H1 (cell line): ENCODE measurements around the gene DEPP1. TPM values are rescaled to one million over a fixed set of nuclear protein-coding genes. Genes with fewer than 3 reads are reported as not detected.
A peak's percentile ranks its signal among the peaks of the same experiment; 100 is the strongest.

ENCODE experiments used
- HDAC6 ChIP-seq: IDR thresholded peaks from one replicate; pipeline ENCODE4 v1.7.1; 2012; ENCODE audit warnings: low read depth, mild to moderate bottlenecking, inconsistent platforms, low read length, moderate library complexity
- RAD21 ChIP-seq, 2 experiments: IDR thresholded peaks in 1 of 2; conservative IDR thresholded peaks in 1 of 2; 2 replicates each; pipeline ENCODE4 v1.6.1; 2011; ENCODE audit warnings: low read depth in 2 of 2, low read length in 2 of 2, improper control_type of control experiment in 1 of 2, inconsistent platforms in 1 of 2, mild to moderate bottlenecking in 1 of 2, moderate library complexity in 1 of 2
- SIX5 ChIP-seq: IDR thresholded peaks from 2 replicates; pipeline ENCODE4 v1.6.1; 2011; ENCODE audit warnings: mild to moderate bottlenecking, low read depth, low read length
- SUZ12 ChIP-seq: fragments of 200-600 bp; sonication (generic); IDR thresholded peaks from 2 replicates; pipeline ENCODE4 v1.6.1; 2012; ENCODE audit warnings: mild to moderate bottlenecking, inconsistent platforms, low read length, moderate library complexity, mixed read lengths
- TAF1 ChIP-seq: IDR thresholded peaks from 2 replicates; pipeline ENCODE4 v1.6.1; 2011; ENCODE audit warnings: mild to moderate bottlenecking, low read depth, low read length
- polyA plus RNA-seq, 7 experiments: library from polyadenylated mRNA; depleted of rRNA in 3 of 7; stranded (reverse) in 5 of 7; unstranded in 2 of 7; fragments of >200 nt in 5 of 7; fragments of 200-250 nt in 2 of 7; gene quantifications; 1 replicate in 5 of 7; 2 replicates in 1 of 7; 4 replicates in 1 of 7; pipeline versions ENCODE4 v1.2.1 to v1.2.3, GENCODE V29; 2011 to 2013; ENCODE audit warnings: missing spikeins in 2 of 7, mixed read lengths in 2 of 7
- total RNA-seq: library from RNA; stranded (reverse); fragmentation: NEBNext Ultra II Directional; extraction: Animal tissue kit (Norgen Biotek cat#: 25700); gene quantifications from 2 replicates; pipeline ENCODE4 v1.2.1, GENCODE V29; 2021
- TF ChIP-seq, protein P1 (sequence below): fragments of 300-600 bp; sonication (generic); IDR thresholded peaks from 2 replicates; pipeline ENCODE4 v1.7.1; 2012; ENCODE audit warnings: low read length, moderate library complexity, mild to moderate bottlenecking, inconsistent platforms; ENCODE audit not compliant: insufficient replicate concordance
- TF ChIP-seq, protein P2 (sequence below), 3 experiments: IDR thresholded peaks; 1 replicate in 2 of 3; 2 replicates in 1 of 3; pipeline versions ENCODE4 v1.5.1 to v1.6.1; 2011; ENCODE audit warnings: low read length in 3 of 3, mild to moderate bottlenecking in 3 of 3, inconsistent platforms in 2 of 3, low read depth in 1 of 3, moderate library complexity in 1 of 3; ENCODE audit not compliant: insufficient read depth in 1 of 3; ENCODE audit errors: control extremely low read depth in 1 of 3

The DEPP1 gene
- total and polyA plus RNA-seq, 2 of the 8 experiments (the other 6 are each of a cell fraction or from before 2014, with no cell fraction given): 0.67 to 4.5 TPM

DNA sequence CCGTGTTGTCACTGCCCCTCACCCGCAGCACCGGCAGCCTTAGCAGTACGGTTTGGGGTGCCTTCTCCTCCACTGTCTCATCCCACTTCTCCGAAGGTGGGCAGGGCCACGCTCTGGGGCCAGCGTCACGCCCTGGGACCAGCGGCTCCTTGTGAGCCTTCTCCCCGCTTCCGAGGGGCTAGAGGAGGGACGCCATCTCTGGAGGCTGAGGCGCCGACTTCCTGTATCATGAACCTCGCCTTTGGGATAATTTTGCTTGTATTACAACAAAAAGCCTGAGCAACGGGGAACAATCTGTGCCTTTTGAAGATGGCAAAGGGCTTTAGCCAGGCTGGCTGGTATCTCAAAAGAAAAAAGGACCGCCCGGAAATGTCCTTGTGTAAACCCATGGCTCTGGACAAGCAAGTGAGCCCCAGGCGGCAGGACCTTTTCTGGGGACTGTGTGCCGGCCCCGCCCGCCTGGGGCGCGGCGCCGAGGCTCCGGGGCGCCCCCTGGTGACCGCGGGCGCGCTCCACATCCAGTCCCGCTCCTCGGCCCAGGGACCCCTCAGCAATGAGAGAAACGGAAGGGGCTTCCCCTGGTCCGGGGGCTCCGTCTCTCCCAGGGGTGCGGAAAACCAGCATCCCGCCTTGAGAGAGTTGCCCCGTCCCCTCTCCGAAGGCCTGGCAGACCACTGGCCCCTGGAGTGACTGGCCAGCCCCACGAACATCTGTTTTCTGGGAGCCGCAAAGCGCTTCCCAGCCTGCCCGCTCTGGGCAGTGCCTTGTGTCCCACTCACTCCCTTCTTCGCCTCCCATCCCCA lies 3.8 kb downstream of the DEPP1 start (continued):
- TF ChIP-seq, protein P1, sequence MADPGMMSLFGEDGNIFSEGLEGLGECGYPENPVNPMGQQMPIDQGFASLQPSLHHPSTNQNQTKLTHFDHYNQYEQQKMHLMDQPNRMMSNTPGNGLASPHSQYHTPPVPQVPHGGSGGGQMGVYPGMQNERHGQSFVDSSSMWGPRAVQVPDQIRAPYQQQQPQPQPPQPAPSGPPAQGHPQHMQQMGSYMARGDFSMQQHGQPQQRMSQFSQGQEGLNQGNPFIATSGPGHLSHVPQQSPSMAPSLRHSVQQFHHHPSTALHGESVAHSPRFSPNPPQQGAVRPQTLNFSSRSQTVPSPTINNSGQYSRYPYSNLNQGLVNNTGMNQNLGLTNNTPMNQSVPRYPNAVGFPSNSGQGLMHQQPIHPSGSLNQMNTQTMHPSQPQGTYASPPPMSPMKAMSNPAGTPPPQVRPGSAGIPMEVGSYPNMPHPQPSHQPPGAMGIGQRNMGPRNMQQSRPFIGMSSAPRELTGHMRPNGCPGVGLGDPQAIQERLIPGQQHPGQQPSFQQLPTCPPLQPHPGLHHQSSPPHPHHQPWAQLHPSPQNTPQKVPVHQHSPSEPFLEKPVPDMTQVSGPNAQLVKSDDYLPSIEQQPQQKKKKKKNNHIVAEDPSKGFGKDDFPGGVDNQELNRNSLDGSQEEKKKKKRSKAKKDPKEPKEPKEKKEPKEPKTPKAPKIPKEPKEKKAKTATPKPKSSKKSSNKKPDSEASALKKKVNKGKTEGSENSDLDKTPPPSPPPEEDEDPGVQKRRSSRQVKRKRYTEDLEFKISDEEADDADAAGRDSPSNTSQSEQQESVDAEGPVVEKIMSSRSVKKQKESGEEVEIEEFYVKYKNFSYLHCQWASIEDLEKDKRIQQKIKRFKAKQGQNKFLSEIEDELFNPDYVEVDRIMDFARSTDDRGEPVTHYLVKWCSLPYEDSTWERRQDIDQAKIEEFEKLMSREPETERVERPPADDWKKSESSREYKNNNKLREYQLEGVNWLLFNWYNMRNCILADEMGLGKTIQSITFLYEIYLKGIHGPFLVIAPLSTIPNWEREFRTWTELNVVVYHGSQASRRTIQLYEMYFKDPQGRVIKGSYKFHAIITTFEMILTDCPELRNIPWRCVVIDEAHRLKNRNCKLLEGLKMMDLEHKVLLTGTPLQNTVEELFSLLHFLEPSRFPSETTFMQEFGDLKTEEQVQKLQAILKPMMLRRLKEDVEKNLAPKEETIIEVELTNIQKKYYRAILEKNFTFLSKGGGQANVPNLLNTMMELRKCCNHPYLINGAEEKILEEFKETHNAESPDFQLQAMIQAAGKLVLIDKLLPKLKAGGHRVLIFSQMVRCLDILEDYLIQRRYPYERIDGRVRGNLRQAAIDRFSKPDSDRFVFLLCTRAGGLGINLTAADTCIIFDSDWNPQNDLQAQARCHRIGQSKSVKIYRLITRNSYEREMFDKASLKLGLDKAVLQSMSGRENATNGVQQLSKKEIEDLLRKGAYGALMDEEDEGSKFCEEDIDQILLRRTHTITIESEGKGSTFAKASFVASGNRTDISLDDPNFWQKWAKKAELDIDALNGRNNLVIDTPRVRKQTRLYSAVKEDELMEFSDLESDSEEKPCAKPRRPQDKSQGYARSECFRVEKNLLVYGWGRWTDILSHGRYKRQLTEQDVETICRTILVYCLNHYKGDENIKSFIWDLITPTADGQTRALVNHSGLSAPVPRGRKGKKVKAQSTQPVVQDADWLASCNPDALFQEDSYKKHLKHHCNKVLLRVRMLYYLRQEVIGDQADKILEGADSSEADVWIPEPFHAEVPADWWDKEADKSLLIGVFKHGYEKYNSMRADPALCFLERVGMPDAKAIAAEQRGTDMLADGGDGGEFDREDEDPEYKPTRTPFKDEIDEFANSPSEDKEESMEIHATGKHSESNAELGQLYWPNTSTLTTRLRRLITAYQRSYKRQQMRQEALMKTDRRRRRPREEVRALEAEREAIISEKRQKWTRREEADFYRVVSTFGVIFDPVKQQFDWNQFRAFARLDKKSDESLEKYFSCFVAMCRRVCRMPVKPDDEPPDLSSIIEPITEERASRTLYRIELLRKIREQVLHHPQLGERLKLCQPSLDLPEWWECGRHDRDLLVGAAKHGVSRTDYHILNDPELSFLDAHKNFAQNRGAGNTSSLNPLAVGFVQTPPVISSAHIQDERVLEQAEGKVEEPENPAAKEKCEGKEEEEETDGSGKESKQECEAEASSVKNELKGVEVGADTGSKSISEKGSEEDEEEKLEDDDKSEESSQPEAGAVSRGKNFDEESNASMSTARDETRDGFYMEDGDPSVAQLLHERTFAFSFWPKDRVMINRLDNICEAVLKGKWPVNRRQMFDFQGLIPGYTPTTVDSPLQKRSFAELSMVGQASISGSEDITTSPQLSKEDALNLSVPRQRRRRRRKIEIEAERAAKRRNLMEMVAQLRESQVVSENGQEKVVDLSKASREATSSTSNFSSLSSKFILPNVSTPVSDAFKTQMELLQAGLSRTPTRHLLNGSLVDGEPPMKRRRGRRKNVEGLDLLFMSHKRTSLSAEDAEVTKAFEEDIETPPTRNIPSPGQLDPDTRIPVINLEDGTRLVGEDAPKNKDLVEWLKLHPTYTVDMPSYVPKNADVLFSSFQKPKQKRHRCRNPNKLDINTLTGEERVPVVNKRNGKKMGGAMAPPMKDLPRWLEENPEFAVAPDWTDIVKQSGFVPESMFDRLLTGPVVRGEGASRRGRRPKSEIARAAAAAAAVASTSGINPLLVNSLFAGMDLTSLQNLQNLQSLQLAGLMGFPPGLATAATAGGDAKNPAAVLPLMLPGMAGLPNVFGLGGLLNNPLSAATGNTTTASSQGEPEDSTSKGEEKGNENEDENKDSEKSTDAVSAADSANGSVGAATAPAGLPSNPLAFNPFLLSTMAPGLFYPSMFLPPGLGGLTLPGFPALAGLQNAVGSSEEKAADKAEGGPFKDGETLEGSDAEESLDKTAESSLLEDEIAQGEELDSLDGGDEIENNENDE: no peak
- TF ChIP-seq HDAC6: no peak
- peak; percentile 36; the same call in 1 of the 2 replicates for TF ChIP-seq TAF1
- TF ChIP-seq SUZ12: no peak
- no peak for TF ChIP-seq SIX5
- TF ChIP-seq, protein P2, sequence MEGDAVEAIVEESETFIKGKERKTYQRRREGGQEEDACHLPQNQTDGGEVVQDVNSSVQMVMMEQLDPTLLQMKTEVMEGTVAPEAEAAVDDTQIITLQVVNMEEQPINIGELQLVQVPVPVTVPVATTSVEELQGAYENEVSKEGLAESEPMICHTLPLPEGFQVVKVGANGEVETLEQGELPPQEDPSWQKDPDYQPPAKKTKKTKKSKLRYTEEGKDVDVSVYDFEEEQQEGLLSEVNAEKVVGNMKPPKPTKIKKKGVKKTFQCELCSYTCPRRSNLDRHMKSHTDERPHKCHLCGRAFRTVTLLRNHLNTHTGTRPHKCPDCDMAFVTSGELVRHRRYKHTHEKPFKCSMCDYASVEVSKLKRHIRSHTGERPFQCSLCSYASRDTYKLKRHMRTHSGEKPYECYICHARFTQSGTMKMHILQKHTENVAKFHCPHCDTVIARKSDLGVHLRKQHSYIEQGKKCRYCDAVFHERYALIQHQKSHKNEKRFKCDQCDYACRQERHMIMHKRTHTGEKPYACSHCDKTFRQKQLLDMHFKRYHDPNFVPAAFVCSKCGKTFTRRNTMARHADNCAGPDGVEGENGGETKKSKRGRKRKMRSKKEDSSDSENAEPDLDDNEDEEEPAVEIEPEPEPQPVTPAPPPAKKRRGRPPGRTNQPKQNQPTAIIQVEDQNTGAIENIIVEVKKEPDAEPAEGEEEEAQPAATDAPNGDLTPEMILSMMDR (IDR thresholded peaks at IDR 0.05; ENCODE audit: control extremely low read depth in 1 of 3, insufficient read depth in 1 of 3, low read depth in 1 of 3, low read length in 3 of 3): peak; percentile 70 to 87 (median 77)
- peak; percentile 53 to 77 for TF ChIP-seq RAD21 (IDR thresholded peaks at IDR 0.05 in 1 of 2, conservative IDR thresholded peaks at IDR 0.05 in 1 of 2; ENCODE audit: low read depth in 2 of 2, low read length in 2 of 2)
